ENCODE results near the gene IQCC.

IQCC gene

DNA sequence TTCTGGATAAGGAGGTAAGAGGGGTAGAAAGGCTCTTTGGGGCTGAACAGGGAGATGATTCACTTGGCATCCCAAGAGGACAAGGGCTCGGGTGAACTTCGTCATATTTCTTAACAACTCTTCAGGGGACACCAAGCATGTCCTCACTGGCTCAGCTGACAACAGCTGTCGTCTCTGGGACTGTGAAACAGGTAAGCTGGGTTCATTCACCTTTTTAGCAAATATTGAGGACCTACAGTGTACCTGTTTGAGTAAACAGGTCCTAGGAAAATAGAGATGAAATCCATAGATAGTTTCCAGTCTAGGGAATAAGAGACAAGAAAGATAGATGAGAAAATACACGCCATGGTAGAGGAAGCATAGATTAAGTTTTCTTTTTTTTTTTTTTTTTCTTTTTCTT, 18.8 kb downstream of the IQCC start:
- no peak for DNase-seq (ENCODE audit: low spot score)

DNA sequence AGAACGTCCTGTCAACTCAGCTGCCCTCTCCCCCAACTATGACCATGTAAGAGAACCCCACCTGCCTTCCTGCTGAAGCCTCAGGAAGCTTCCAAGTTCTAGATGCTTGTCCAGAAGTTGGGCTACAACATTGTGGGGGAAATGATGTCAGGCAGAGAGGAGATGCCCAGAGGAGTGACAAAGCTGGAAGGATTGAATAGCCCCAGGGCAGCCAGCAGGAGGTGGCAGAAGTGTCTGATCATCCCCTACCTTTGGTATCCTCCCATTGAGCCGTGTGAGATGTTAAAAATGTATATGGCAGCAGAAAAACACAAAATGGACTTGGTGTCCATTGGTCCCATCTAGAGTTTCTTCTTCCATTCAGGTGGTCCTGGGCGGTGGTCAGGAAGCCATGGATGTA, 23.3 kb downstream of the IQCC start:
- no peak for DNase-seq (ENCODE audit: low spot score)

DNA sequence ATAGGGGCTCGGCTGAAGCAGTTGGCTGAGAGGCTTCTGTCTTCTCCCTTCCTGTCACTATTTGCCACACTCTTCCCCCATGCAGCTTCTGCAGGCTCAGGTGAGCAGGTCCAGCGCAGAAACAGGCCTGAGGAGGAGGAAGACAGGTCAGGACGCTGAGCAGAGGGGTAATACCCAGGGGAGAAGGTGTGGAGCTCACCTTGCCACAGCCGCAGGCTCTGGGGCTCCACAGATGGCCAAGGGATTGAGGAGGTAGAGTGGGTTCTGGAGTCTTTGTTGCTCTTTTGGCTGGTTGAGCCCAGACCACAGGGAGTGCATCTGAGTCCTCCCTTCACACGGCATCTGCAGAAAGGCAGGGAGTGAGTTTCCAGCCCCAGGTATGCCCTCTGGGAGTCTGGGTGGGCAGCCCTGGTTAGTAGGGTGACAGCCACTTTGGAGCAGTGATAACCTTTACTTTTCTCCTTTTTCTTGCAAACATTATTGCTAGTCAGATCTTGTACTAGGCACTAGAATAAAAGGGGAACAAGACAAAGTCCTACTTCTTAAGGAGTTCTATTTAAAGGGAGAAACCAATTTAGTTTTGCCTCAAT, 26.5 kb downstream of the IQCC start:
- DNase-seq (ENCODE audit: low spot score), result no peak

DNA sequence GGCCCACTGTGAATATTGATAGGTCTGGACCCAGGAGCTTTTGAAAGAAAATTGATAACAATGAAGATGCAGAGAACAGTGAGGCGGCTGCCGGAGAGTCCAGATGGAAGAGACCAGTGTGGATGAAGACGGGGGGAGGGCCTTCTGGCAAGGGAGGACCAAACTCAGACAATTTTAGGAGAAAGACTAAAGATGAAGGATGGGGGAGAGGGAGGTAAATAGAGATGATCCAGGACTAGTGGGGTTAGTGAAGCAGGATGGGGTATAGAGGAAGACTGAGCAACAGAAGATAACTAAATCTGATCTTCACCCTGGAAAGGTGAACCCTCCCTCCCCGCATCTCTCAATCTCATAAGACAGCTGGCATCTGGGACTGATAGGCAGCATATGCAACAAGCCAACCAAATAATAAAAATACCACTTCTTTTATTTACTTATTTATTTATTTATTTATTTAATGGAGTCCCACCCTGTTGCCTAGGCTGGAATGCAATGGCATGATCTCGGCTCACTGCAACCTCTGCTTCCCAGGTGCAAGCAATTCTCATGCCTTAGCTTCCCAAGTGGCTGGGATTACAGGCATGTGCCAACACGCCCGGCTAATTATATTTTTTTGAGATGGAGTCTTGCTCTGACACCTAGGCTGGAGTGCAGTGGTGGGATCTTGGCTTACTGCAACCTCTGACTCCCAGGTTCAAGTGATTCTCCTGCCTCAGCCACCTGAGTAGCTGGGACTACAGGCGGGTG, 27.3 kb downstream of the IQCC start:
- no peak for DNase-seq (ENCODE audit: low spot score)

DNA sequence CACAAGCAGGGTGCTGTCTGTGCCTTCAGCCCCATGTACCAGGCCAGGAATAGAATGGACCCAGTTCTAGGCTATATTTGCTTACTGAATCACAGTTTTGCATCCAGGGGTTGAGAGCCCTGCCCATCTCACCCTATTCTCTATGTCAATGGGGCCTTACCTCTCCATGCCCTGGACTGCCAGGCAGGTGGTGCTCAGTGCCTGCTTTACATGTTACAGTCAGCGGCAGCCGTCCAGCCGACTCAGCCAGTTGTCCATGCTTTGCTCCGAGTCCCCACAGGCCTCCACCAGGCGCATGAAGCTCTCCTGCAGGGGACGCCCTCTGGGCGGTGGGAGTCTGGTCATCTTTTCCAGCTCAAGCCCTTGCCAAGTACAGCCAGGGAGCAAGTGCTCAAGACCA, 29.3 kb downstream of the IQCC start:
- DNase-seq (ENCODE audit: low spot score), result no peak

DNA sequence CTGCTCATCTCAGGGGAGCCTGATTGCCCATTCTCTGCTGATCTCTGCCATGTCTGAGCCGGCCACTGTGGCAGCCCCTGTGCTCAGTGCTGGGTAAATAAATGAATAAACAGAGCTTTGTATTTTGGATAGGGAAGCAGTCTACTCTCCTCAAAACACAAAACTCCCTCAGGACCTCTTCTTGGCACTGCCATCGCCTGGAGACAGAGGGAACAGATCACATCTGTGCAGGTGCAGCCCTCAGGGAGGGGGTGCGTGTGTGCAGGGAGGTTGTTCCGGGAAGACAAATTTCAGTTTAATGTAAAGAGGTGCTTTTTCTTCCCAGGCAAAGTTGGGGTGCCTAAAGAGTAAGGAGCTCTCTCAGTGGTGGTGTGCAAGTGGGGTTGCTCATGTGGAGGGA, 33.9 kb downstream of the IQCC start:
- DNase-seq (ENCODE audit: low spot score), result no peak

DNA sequence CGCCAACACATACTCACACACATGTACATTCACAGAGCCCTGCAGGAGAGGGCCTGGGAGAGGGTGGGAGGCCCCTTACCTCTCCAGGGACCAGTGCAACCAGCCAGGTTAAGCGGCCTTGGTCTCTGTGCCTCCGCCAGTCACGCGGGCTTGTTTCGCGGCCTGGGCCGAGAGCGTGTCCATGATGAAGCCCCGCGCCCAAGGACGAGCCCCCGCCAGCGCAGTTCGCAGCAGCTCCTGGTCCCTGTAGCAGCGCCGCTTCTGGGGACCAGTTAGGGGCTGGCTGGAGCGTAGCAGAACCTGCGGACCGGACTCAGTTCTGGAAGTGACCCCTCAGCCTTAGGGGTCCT, 34.3 kb downstream of the IQCC start:
- DNase-seq (ENCODE audit: low spot score), result no peak

DNA sequence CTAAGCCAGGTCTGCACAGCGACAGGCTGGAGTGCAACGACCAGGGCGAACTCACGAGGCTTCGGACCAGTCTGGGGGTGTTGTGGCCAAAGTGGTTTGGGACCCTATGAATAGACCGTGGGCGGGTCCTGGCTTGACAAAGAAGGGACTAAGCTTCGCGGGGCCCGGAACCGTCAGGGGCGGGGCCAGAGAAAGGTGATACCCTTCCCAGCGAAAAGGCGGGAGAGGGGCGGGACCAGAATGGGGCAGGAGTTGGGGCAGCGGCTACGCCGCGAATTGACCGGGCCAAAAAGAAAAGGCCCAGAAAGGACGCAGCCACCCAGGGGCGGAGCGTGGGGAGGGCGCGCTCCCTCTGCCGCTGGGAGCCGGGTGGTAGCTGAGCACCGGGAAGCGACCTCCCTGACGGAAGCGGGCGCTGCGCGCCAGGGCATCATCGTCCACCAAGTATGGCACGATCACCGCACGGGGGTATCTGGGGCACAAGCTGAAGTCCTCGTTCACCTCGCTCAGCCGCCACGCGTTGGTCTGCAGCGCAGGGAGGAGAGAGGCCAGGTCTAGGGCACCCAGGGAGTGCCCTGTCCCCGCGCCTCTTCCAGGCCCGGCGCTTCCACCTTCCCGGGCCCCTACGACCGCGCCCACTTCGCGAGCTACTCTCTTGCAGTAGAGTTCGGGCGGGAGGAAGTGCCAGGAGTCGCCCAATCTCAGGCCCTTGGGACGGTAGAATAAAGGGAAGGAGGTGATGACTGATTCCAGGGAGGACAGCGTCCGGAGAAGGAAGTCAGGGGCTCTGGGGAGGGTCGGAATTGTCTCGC, 34.9 kb downstream of the IQCC start:
- DNase-seq (ENCODE audit: low spot score), result no peak

DNA sequence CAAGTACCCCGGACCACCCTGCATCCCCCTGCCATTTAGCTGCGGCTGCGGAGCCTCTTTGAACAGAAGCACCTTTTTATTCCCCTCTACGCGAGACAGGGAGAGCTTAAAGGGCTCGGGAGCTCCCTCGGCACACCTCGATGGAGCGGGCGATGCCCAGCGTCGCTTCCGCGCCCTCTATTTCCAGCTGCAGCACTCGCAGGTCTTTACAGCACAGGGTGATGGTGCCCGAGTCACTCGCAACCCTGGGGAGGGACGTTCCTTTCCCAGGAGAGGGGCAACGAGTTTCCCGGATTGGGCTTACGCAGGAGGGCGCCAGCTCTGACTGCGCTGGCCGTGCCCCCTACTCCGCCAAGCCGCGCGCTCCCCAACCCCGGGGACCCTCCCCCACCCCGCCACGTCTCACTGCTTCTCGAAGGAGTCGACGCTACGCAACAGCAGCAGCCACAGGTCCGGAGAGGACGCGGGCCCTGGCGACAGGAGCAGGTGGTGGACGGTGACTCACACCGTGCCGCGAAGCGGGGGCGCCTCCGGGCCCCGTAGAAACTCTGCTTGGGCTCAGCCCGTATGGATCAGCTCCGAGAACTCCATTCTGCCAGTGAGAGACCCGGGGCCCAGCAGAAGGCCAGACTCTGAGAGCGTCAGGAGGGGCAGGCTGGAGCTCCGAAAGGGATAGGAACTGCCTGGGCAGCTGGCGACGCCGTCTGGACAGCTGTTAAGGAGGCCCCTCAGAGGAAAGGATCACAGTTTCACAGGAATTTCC, 35.7 kb downstream of the IQCC start:
- no peak for DNase-seq (ENCODE audit: low spot score)

DNA sequence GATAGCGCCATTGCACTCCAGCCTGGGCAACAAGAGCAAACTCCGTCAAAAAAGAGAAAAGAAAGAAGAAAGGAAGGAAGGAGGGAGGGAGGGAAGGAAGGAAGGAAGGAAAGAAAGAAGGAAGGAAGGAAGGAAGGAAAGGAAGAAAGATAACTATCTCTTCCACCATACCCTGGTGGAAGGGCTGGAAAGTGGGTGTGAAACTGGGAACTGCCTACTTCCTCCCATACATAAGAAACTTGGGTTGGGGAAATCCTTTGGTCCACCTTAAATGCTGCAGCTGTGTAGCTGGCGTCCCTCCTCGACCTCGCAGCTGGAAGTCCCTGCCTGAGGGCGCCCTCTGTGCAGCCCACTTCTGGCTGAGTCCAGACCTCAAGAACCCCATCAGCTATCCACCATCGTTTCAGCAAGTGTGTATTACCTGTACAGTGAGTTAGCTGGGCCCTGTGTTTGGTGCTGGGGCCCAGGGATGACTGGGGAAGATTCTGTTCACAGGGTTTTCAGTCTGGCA, 36.9 kb downstream of the IQCC start:
- DNase-seq (ENCODE audit: low spot score), result no peak

DNA sequence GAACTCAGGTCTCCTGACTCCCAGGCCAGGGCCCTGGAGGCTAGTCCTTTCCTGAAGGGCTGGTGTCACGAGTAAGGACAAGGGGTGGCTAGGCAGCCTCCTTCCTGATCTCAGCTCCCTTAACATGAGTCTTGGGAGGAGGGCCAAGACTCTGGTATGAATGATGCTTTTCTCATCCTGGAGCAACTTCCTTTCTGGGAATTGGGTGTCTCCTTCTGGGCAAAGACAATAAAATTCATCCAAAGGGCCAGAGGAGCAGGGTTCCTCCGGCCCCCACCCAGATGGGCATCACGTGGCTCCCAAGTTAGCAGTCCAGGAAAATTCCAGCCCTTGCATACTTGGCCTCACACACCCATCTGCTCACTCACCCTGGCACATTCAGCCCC, 41.4 kb downstream of the IQCC start, which contains the start of gene FAM167B:
Gene FAM167B, plus strand, starts transcription at position 335 of the 386 bp plus-strand sequence. CDS start 200 bp downstream, outside the sequence.
- no peak for DNase-seq (ENCODE audit: low spot score)

DNA sequence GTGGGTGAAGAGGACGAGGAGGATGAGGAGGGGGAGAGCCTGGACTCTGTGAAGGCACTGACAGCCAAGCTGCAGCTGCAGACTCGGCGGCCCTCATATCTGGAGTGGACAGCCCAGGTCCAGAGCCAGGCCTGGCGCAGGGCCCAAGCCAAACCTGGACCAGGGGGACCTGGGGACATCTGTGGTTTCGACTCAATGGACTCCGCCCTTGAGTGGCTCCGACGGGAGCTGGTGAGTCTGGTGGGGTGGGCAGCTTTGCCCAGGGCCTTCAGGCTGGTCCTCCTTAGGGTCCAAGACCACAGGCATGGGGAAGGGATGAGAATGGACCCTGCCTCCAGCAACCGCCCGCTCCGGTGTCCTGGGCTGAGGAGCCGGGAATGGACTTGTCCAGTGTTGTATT, 42.0 kb downstream of the IQCC start:
- no peak for DNase-seq (ENCODE audit: low spot score)

DNA sequence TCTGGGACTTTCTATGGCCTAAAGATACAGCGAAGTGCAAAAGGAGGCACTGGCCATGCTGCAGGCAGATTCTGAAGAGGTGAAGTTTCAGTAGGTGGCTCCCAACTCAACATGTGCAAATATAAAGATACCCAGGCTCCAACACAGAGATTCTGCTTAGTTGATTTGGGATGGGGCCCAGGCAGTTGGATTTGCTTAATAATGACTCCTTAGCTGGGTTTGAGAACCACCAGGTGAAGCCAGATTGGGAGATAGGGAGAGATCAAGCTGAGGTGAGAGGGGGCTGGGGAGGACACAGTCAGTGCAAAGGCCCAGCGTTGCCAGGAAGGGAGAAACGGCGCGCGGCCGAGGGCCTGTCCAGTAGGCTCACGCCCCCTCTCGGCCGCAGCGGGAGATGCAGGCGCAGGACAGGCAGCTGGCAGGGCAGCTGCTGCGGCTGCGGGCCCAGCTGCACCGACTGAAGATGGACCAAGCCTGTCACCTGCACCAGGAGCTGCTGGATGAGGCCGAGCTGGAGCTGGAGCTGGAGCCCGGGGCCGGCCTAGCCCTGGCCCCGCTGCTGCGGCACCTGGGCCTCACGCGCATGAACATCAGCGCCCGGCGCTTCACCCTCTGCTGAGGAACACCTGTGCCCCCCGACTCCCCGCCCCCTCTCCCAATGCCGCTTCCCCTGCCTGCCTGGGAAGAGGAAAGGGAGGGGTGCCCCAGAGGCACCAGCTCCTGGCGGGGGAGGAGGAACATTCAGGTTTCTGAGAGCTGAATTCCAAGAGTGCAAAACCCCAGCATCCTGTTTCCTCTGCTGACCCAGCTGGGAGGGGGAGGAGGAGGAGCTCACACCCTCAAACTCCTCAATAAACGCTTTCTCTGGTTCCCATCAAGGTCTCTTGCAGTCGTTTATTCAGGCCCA, 42.8 kb downstream of the IQCC start:
- DNase-seq (ENCODE audit: low spot score), result peak; percentile 90

DNA sequence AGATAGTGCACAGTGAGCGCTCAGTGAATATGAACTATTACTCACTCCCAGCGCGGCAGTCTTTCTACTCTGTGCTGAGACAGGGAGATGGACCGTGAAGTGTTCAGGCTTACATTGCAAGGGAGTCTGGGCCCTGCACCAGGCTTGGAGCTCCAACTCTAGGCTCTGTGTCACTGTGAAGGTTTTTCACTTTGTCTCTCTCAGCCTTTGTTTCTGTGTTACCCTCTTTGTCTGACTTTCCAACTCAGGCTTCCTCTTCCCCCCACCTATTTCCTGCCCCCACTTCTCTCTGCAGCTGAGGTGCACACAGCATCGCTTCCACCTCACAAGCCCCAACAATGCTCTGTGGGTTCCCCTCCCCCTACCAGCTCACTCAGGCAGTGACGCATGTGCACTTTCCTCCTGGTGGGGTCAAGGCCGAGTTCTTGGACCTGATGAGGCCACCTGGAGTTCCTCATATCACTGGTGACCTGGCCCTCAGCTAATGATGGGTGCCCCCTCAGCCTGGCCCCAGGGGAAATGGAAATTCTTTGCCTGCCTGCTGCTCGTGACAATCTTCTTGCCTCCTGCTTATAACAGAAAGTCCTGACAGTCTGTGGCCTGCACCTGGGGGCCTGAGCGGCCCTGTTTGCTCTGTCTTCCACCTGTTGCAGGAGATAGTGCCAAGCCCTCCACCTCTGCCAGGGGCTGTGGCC, 44.5 kb downstream of the IQCC start:
- DNase-seq (ENCODE audit: low spot score), result peak; percentile 92

DNA sequence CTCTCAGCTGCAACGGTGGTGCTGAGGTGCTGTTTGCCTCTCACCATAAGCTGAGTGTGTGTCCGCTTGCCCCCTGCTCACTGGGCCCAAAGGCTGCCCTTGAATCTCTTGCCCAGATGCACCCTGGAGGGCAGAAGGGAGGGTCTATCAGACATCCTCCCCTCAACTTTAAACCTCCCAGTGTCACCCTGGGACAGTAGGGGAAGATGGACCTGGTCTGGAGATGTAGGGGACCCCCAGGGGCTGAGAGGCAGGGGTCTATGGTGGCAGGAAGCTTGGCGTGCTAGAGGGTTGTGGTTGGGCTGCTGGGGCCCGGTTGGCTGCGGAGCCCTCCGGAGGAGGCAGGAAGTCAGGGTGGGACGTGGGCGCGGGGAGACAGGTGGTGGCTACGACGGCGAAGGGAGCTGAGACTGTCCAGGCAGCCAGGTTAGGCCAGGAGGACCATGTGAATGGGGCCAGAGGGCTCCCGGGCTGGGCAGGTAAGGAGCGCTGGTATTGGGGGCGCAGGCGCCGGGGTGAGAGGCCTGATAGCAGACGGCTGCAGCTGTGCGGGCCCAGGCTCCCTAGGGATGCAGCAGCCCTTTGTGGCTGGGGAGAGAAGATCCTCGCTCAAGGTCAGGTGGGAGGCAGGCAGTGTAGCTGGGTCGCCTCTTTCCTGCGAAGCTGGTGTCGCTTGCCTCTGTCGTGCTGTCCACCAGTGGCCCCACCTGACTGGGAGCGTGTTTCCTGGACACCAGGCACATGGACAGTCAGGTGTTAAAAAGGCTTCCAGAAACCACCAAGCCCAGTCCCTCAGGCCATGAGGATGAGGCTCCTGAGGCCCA, 45.6 kb downstream of the IQCC start, which contains the start of gene LCK:
Gene LCK, plus strand, starts transcription at position 373 of the 824 bp plus-strand sequence. CDS start 23,065 bp downstream, outside the sequence.
- DNase-seq (ENCODE audit: low spot score), result peak; percentile 80

DNA sequence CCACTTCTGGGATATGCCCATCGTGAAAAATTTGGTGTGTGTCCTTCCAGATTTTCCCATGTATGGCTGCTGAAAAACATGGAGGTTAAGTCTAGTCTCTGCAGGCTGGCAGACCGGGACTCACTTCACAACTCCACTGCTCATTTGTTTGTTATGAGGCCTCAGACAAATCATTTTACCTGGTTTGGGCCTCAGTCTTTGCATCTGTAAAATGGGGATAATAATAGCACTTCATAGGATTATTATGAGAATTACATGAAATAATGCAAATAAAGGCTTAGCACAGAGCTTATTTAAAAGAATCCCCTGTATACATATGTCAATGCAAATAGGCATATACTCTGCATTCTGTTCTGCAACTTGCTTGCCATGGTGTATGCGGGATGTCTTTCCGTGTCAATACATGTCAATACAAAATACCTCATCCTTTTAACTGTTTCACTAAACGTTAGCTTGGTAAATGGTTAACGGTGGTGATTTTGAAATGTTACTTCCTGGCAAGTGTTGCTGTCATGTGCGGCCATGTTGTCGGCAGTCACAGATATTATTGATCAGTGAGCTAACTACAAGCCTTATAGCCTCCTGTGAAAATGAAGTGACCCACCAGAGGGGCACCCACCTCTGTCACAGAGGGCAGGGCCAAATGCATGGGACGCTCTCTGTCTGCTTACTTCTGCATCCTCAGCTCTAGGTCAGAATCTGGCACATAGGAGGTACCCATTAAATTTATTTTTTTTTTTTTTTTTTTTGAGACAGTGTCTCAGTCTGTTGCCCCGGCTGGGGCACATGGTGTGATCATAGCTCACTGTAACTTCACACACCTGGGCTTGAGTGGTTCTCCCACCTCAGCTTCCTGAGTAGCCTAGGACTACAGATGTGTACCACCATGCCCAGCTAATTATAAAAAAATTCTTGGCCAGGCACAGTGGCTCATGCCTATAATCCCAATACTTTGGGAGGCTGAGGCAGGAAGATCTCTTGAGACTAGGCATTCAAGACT, 49.9 kb downstream of the IQCC start:
- DNase-seq (ENCODE audit: low spot score), result peak; percentile 70

DNA sequence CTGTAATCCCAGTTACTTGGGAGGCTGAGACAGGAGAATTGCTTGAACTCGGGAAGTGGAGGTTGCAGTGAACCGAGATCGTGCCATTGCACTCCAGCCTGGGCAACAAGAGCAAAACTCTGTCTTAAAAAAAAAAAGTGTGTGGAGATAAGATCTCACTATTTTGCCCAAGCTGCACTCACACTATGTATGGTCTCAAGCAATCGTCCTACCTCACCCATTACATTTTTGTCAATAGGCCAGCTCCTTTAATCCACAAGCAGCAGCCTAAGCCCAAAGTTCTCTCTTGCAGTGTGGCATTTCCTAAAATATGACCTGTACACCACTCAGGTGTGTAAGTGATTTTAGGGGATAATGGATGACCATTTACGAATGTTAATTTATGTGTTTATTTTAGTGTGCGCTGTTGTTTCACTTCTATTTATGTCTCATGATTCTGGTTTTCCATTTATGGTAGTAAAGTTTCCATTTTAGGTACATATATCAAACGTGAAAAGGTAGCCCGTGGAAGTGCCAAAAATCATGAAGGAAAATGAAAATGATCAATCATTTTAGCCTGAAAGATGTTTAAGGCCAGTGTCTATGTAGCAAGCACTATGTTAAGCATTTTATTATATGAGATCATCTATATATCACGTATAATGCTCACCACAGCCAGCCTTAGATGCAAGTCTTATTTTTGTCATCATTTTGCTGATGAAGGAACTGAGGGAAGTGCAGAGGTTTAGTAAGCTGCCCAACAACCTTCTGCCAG, 51.2 kb downstream of the IQCC start:
- peak; percentile 49 for DNase-seq (ENCODE audit: low spot score)

DNA sequence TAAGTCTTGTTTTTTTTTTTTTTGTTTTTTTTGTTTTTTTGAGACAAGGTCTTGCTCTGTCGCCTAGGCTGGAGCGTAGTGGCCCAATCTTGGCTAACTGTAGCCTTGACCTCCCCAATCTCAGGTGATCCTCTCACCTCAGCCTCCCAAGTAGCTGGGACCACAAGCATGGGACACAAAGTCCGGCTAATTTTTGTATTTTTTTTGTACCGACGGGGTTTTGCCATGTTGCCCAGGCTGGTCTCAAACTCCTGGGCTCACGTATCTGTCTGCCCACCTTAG, 51.7 kb downstream of the IQCC start:
- DNase-seq (ENCODE audit: low spot score), result no peak

Data from activated CD4-positive, alpha-beta T cell treated with anti-CD3 and anti-CD28 coated beads, Interleukin-2, Interleukin-4, amounts not matched to agents 100 ng/mL and 50 ng/mL, durations not matched to agents 16 hours and 8 hours (primary cell).